OCI-LY7 (cell line): Measurements from ENCODE around the gene P2RX6.

Source experiments
- CTCF ChIP-seq: fragments of 200-600 bp; sonication (generic); conservative IDR thresholded peaks from 2 replicates; pipeline ENCODE4 v1.5.1; 2014; ENCODE audit warnings: mild to moderate bottlenecking, antibody characterized with exemption, low read length, moderate library complexity, mixed read lengths
- EZH2phosphoT487 ChIP-seq: fragments of 200-600 bp; sonication (generic); IDR thresholded peaks from 2 replicates; pipeline ENCODE4 v1.6.1; 2018; ENCODE audit warnings: low read depth, borderline replicate concordance, mild to moderate bottlenecking, mixed run types, antibody characterized with exemption, low read length, moderate library complexity, mixed read lengths

GRCh38 chr22:21012446-21013407 lies 2.2 kb upstream of the P2RX6 start:
- TF ChIP-seq CTCF: no peak
- TF ChIP-seq EZH2phosphoT487: no peak
